Esophagus squamous epithelium (tissue), 5 donors: ENCODE measurements around the gene BBLN. TPM values are rescaled to one million over a fixed set of nuclear protein-coding genes. Genes with fewer than 3 reads are reported as not detected.

ENCODE experiments used
- DNase-seq: peaks from one replicate; lab custom pipeline; 2025; lab: John Stamatoyannopoulos, UW
- H3K27ac ChIP-seq, 4 donors: fragments of 200-600 bp; sonication (generic); one replicate each; pipeline ENCODE4 v1.5.1; 2016 to 2019; ENCODE audit warnings: mild to moderate bottlenecking in 1 of 4
- H3K27me3 ChIP-seq, 4 donors: fragments of 200-600 bp; sonication (generic); 1 replicate in 3 of 4; 2 replicates in 1 of 4; pipeline versions ENCODE4 v1.5.1 to v1.6.0; 2017 to 2021; ENCODE audit warnings: antibody characterized with exemption in 1 of 4
- H3K36me3 ChIP-seq, 3 donors: fragments of 200-600 bp; sonication (generic); one replicate each; pipeline ENCODE4 v1.5.1; 2016 to 2019
- H3K4me1 ChIP-seq, 3 donors: fragments of 200-600 bp; sonication (generic); one replicate each; pipeline ENCODE4 v1.5.1; 2017 to 2019
- H3K4me3 ChIP-seq, 4 donors: fragments of 200-600 bp; sonication (generic); 1 replicate in 3 of 4; 2 replicates in 1 of 4; pipeline ENCODE4 v1.5.1; 2016 to 2019; ENCODE audit warnings: mild to moderate bottlenecking in 2 of 4, moderate library complexity in 1 of 4
- H3K9me3 ChIP-seq, 3 donors: fragments of 200-600 bp; sonication (generic); one replicate each; pipeline ENCODE4 v1.5.1; 2016 to 2019
- CTCF ChIP-seq, 6 experiments: fragments of 450-650 bp in 4 of 6; fragments of 200-600 bp in 2 of 6; sonication (generic) in 2 of 6; IDR thresholded peaks; one replicate each; pipeline ENCODE4 v1.5.1; 2016 to 2019; ENCODE audit warnings: antibody characterized with exemption in 6 of 6, mild to moderate bottlenecking in 4 of 6, moderate library complexity in 4 of 6
- POLR2A ChIP-seq, 4 donors: fragments of 450-650 bp; IDR thresholded peaks; one replicate each; pipeline ENCODE4 v1.6.1; 2017; ENCODE audit warnings: antibody characterized with exemption in 4 of 4, mild to moderate bottlenecking in 4 of 4, moderate library complexity in 3 of 4
- WGBS, 2 donors: methylation state at CpG; one replicate each; pipeline ENCODE4 v1.1.5; 2018; 5-methylcytosine and 5-hydroxymethylcytosine counted together
- intact Hi-C: fragments of 100-400 bp; cut with DNase I; formaldehyde crosslinking; loops from one replicate; pipeline ENCODE4 v1.15.0; 2022
- total RNA-seq, 4 donors: library from RNA; depleted of rRNA; stranded (reverse); fragments of >200 nt; gene quantifications; one replicate each; pipeline ENCODE4 v1.1.0, GENCODE V29; 2016
- donor health status: DM: yes; HTN: yes; CAD: no.

Gene BBLN
- total RNA-seq, 4 donors from 2014 or later: 124 to 214 (median 162) TPM

GRCh38 chr9:128118971-128119665 is 40.9 kb upstream of the BBLN start:
- Histone ChIP-seq H3K27ac (no peak overlapping the region), H3K4me1 (peaks cover 0 to 12% (median 5%) of the 10 kb centered on the region in 3 donors), H3K27me3 (no peaks in the 10 kb centered on the region), H3K36me3 (peaks cover 9 to 65% (median 25%) of the 10 kb centered on the region in 3 donors), H3K9me3 (no peaks in the 10 kb centered on the region), H3K4me3 (no peak overlapping the region)
- no peak for DNase-seq
- no peak for TF ChIP-seq CTCF (IDR thresholded peaks at IDR 0.05)
- TF ChIP-seq POLR2A (IDR thresholded peaks at IDR 0.05): no peak
- intact Hi-C loops: loop anchor here (10.0 kb wide), 1 partner anchor 84 kb away; no protein-coding TSS in a partner anchor
- WGBS, 2 donors: 66 to 70% methylated on average over 12 to 14 of the region's 15 CpGs

GRCh38 chr9:128120061-128120740 is 39.9 kb upstream of the BBLN start:
- no peak for TF ChIP-seq POLR2A (IDR thresholded peaks at IDR 0.05)
- TF ChIP-seq CTCF (IDR thresholded peaks at IDR 0.05): no peak
- Histone ChIP-seq H3K36me3 (peaks cover 9 to 61% (median 32%) of the 10 kb centered on the region in 3 donors), H3K4me3 (no peak overlapping the region), H3K27ac (no peak overlapping the region), H3K27me3 (no peaks in the 10 kb centered on the region), H3K4me1 (peaks cover 4 to 23% (median 5%) of the 10 kb centered on the region in 3 donors), H3K9me3 (no peaks in the 10 kb centered on the region)
- intact Hi-C loops: no loop called here
- no peak for DNase-seq
- WGBS, 2 donors: 65 to 72% methylated on average over 3 to 4 of the region's 20 CpGs

GRCh38 chr9:128120741-128121465 is 39.2 kb upstream of the BBLN start:
- no peak overlapping the region for H3K27ac ChIP-seq
- peaks cover 11 to 30% (median 11%) of the 10 kb centered on the region in 3 donors for H3K4me1 ChIP-seq
- no peak overlapping the region for H3K4me3 ChIP-seq
- TF ChIP-seq POLR2A (IDR thresholded peaks at IDR 0.05) (no peak), CTCF (IDR thresholded peaks at IDR 0.05) (no peak)
- no peaks in the 10 kb centered on the region for H3K27me3 ChIP-seq
- no peaks in the 10 kb centered on the region for H3K9me3 ChIP-seq
- intact Hi-C loops: no loop called here
- no peak for DNase-seq
- H3K36me3 ChIP-seq: peaks cover 9 to 54% (median 32%) of the 10 kb centered on the region in 3 donors
- WGBS, 2 donors: 70 to 81% methylated on average over 5 to 8 of the region's 29 CpGs

GRCh38 chr9:128121466-128121810 is 38.6 kb upstream of the BBLN start:
- peaks cover 9 to 52% (median 32%) of the 10 kb centered on the region in 3 donors for H3K36me3 ChIP-seq
- no peak overlapping the region for H3K4me3 ChIP-seq
- WGBS, 2 donors: 100% methylated on average over 1 of the region's 5 CpGs; no CpG with 5 or more reads in 1 of the 2 donors
- intact Hi-C loops: no loop called here
- no peak overlapping the region for H3K27ac ChIP-seq
- TF ChIP-seq CTCF (IDR thresholded peaks at IDR 0.05): no peak
- no peak for TF ChIP-seq POLR2A (IDR thresholded peaks at IDR 0.05)
- peaks cover 17 to 35% (median 17%) of the 10 kb centered on the region in 3 donors for H3K4me1 ChIP-seq
- H3K9me3 ChIP-seq: no peaks in the 10 kb centered on the region
- no peak for DNase-seq
- H3K27me3 ChIP-seq: no peaks in the 10 kb centered on the region
